Suprapubic skin (tissue), 4 donors: ENCODE results near the gene G6PC2. TPM values are rescaled to one million over a fixed set of nuclear protein-coding genes. Genes with fewer than 3 reads are reported as not detected.

Source experiments
- DNase-seq, 2 donors: peaks; one replicate each; pipeline ENCODE4 v3.0.0-alpha.2; 2019; ENCODE audit warnings: low spot score in 2 of 2
- H3K27ac ChIP-seq: fragments of 200-600 bp; sonication (generic); one replicate; pipeline ENCODE4 v1.5.1; 2019
- H3K27me3 ChIP-seq: fragments of 200-600 bp; sonication (generic); one replicate; pipeline ENCODE4 v1.5.1; 2019
- H3K36me3 ChIP-seq: fragments of 200-600 bp; sonication (generic); one replicate; pipeline ENCODE4 v1.5.1; 2019
- H3K4me1 ChIP-seq: fragments of 200-600 bp; sonication (generic); one replicate; pipeline ENCODE4 v1.5.1; 2019
- H3K4me3 ChIP-seq: fragments of 200-600 bp; sonication (generic); one replicate; pipeline ENCODE4 v1.5.1; 2019; ENCODE audit warnings: mild to moderate bottlenecking
- H3K9me3 ChIP-seq: fragments of 200-600 bp; sonication (generic); one replicate; pipeline ENCODE4 v1.5.1; 2019
- CTCF ChIP-seq, 2 donors: fragments of 200-600 bp in 1 of 2; fragments of 450-650 bp in 1 of 2; sonication (generic) in 1 of 2; IDR thresholded peaks; one replicate each; pipeline ENCODE4 v1.5.1; 2016 to 2019; ENCODE audit warnings: antibody characterized with exemption in 2 of 2, mild to moderate bottlenecking in 1 of 2, moderate library complexity in 1 of 2
- EP300 ChIP-seq: sonication (generic); formaldehyde crosslinking; IDR thresholded peaks from one replicate; pipeline ENCODE4 v1.6.1; 2017; ENCODE audit warnings: antibody characterized with exemption
- POLR2A ChIP-seq, 2 donors: fragments of 450-650 bp; IDR thresholded peaks; one replicate each; pipeline ENCODE4 v1.6.1; 2017; ENCODE audit warnings: antibody characterized with exemption in 2 of 2, mild to moderate bottlenecking in 2 of 2, moderate library complexity in 2 of 2
- POLR2AphosphoS5 ChIP-seq, 3 donors: sonication (generic); formaldehyde crosslinking; IDR thresholded peaks; one replicate each; pipeline ENCODE4 v1.6.1; 2017; ENCODE audit warnings: antibody characterized with exemption in 3 of 3
- WGBS: methylation state at CpG from one replicate; pipeline ENCODE4 v1.1.5; 2018; 5-methylcytosine and 5-hydroxymethylcytosine counted together
- total RNA-seq, 4 donors: library from RNA; depleted of rRNA; stranded (reverse); fragments of >200 nt; gene quantifications; one replicate each; pipeline ENCODE4 v1.1.0, GENCODE V29; 2016

Gene G6PC2
- total RNA-seq, 4 donors from 2014 or later, result not detected

- no peak overlapping the region for H3K27ac ChIP-seq
- no peaks in the 10 kb centered on the region for H3K36me3 ChIP-seq
- DNase-seq, result no peak
- 100% methylated on average over 1 of the region's 1 CpG for WGBS
- TF ChIP-seq EP300 (no peak), POLR2A (IDR thresholded peaks at IDR 0.05) (no peak), POLR2AphosphoS5 (IDR thresholded peaks at IDR 0.05) (no peak), CTCF (IDR thresholded peaks at IDR 0.05) (no peak)
- H3K9me3 ChIP-seq, result no peaks in the 10 kb centered on the region
- no peaks in the 10 kb centered on the region for H3K27me3 ChIP-seq
- no peak overlapping the region for H3K4me3 ChIP-seq
- peaks cover 4% of the 10 kb centered on the region for H3K4me1 ChIP-seq
Observed at GRCh38 chr2:168884975-168885374, 16.1 kb upstream of the G6PC2 start.

DNA sequence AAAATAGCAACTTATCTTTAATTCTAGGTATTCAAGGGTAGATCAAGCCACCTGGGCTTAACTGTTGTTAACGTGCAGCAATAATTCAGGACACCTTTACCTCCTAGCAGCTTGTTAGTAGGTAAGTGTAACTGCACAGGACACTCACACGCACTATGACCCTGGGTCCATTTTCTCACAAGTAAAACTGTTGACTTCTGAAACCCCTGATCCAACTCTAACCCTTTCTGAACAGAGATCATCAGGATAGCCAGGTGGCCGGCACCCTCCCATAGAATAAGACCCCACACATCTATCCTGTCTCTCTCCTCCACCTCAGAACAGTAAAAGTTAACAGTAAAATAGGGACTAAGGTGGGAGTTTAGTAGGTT is 11.5 kb upstream of the G6PC2 start:
- 42% methylated on average over 3 of the region's 3 CpGs for WGBS
- no peak for DNase-seq
- Histone ChIP-seq H3K9me3 (no peaks in the 10 kb centered on the region), H3K27ac (no peak overlapping the region), H3K4me1 (peaks cover 6% of the 10 kb centered on the region), H3K4me3 (peak overlapping the region; percentile 61), H3K36me3 (no peaks in the 10 kb centered on the region), H3K27me3 (no peaks in the 10 kb centered on the region)
- no peak for TF ChIP-seq POLR2AphosphoS5 (IDR thresholded peaks at IDR 0.05)
- no peak for TF ChIP-seq EP300
- TF ChIP-seq CTCF (IDR thresholded peaks at IDR 0.05), result no peak
- no peak for TF ChIP-seq POLR2A (IDR thresholded peaks at IDR 0.05)

DNA sequence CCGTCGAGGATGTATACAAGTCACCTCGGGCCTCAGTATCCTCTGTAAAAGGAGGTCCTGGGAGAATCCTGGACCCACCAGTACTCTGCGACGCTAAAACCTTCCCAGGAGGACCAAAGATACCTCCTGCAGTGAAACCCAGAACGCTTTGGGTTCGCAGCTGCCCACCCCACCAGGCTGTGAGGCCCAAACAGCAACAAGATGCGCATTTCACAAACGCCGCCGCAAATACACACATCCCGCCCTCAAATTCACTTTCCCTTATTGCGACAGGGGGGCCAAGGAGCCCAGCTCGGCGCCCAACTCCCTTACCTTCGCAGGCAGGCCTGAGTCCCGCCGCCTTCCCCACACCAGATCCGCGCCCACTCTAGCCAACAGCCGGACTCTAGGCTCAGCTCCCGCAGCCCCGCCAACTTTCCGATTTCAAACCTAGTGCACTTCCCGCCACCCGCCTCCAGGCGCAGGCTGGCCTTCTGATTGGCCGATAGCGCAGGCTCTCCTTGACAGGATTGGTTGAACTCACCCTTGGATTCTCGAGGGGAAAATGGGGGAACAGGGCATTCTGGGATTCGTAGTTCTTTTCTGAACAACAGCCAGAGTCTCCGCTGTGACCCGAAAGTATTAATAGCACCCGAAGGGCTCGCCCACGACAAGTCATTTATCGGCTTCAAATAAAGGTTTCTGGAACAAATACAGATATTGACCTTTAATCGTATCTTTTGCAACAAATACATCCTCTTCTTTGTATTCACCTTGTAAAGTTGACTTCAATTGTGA is 10.9 kb upstream of the G6PC2 start, which contains the start of gene SPC25:
Gene SPC25, minus strand, starts transcription at position 425 of the 777 bp plus-strand sequence. CDS start 911 bp downstream, outside the sequence.
- peaks cover 6% of the 10 kb centered on the region for H3K4me1 ChIP-seq
- H3K27ac ChIP-seq, result no peak within 1 kb of the TSS
- peak; percentile 87 to 90 for DNase-seq
- TF ChIP-seq CTCF (IDR thresholded peaks at IDR 0.05) (no peak), EP300 (no peak), POLR2A (IDR thresholded peaks at IDR 0.05) (no peak), POLR2AphosphoS5 (IDR thresholded peaks at IDR 0.05) (peak in 1 of 3 donors; percentile 76)
- no peaks in the 10 kb centered on the region for H3K9me3 ChIP-seq
- H3K27me3 ChIP-seq, result no peaks in the 10 kb centered on the region
- H3K36me3 ChIP-seq, result no peaks in the 10 kb centered on the region
- peak within 1 kb of the TSS; percentile 61 for H3K4me3 ChIP-seq
- WGBS, result under 1% methylated on average over 26 of the region's 38 CpGs

GRCh38 chr2:168892327-168892726 is 8.8 kb upstream of the G6PC2 start:
- 81% methylated on average over 3 of the region's 3 CpGs for WGBS
- no peak overlapping the region for H3K4me3 ChIP-seq
- no peak for TF ChIP-seq EP300
- H3K36me3 ChIP-seq, result no peaks in the 10 kb centered on the region
- H3K27ac ChIP-seq, result no peak overlapping the region
- DNase-seq, result no peak
- H3K4me1 ChIP-seq, result peaks cover 6% of the 10 kb centered on the region
- no peaks in the 10 kb centered on the region for H3K27me3 ChIP-seq
- no peaks in the 10 kb centered on the region for H3K9me3 ChIP-seq

DNA sequence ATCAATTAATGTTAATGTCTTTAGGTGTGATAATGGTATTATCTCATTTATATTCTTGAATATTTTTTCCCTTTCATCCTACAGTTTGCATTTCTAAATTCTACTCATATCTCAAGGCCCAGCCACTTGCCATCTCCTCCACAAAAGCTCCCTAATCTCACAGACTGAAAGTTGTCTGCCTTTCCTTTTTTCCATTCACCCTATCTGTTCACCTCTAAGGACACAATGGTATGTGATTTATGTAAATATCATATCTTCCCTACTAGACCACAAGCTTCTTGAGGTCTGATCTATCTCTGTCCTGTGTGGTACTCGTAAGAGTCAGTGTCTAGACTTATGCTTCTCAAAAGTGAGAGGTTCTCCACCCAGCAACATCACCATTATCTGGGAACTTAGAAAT is 7.0 kb upstream of the G6PC2 start:
- Histone ChIP-seq H3K9me3 (no peaks in the 10 kb centered on the region), H3K27me3 (no peaks in the 10 kb centered on the region), H3K36me3 (no peaks in the 10 kb centered on the region), H3K4me3 (no peak overlapping the region), H3K27ac (no peak overlapping the region), H3K4me1 (peaks cover 6% of the 10 kb centered on the region)
- TF ChIP-seq POLR2A (IDR thresholded peaks at IDR 0.05), result no peak
- no peak for TF ChIP-seq EP300
- TF ChIP-seq CTCF (IDR thresholded peaks at IDR 0.05), result no peak
- TF ChIP-seq POLR2AphosphoS5 (IDR thresholded peaks at IDR 0.05), result no peak
- 80% methylated on average over 1 of the region's 1 CpG for WGBS
- no peak for DNase-seq

GRCh38 chr2:168894720-168895119 is 6.4 kb upstream of the G6PC2 start:
- Histone ChIP-seq H3K9me3 (no peaks in the 10 kb centered on the region), H3K27ac (no peak overlapping the region), H3K4me3 (no peak overlapping the region), H3K27me3 (no peaks in the 10 kb centered on the region), H3K4me1 (peaks cover 4% of the 10 kb centered on the region), H3K36me3 (no peaks in the 10 kb centered on the region)
- TF ChIP-seq CTCF (IDR thresholded peaks at IDR 0.05) (no peak), POLR2A (IDR thresholded peaks at IDR 0.05) (no peak), POLR2AphosphoS5 (IDR thresholded peaks at IDR 0.05) (no peak), EP300 (no peak)
- DNase-seq, result no peak
